B cell (primary cell): Measurements from ENCODE around the gene SBK2. TPM values are rescaled to one million over a fixed set of nuclear protein-coding genes. Genes with fewer than 3 reads are reported as not detected.

Experiments
- ATAC-seq: fragments of 200-7000 bp; cut with Tn5 transposase; one replicate; pipeline ENCODE4 v1.10.0; 2021; ENCODE audit warnings: low read depth, mild to moderate bottlenecking, moderate number of reproducible peaks, moderate library complexity
- CTCF ChIA-PET: fragments of 350-600 bp; sonication (Branson Sonifier 250); formaldehyde crosslinking; loops from one replicate; lab custom pipeline; 2021; ENCODE audit warnings: antibody characterized with exemption, inconsistent platforms; lab: Charles Lee
- POLR2A ChIA-PET: fragments of 350-600 bp; sonication (Branson Sonifier 250); formaldehyde crosslinking; loops from one replicate; lab custom pipeline; 2021; ENCODE audit warnings: antibody characterized with exemption; lab: Charles Lee
- DNase-seq: peaks from one replicate; pipeline ENCODE4 v3.0.0; 2013
- H2AFZ ChIP-seq: 2 replicates; pipeline ENCODE4 v1.6.1; 2012; ENCODE audit warnings: mild to moderate bottlenecking, low read depth, low read length; ENCODE audit not compliant: insufficient read depth, poor library complexity, severe bottlenecking
- H3K27ac ChIP-seq, 2 donors: 1 replicate in 1 of 2; 2 replicates in 1 of 2; pipeline ENCODE4 v1.5.1; 2012 to 2013; ENCODE audit warnings: low read length in 2 of 2, mild to moderate bottlenecking in 2 of 2, moderate library complexity in 1 of 2
- H3K27me3 ChIP-seq, 4 experiments: fragments of 200-600 bp in 1 of 4; sonication (generic) in 1 of 4; replicated peaks in 1 of 4; 1 replicate in 2 of 4; 2 replicates in 2 of 4; pipeline versions ENCODE4 v1.6.1 to v1.7.0; 2013 to 2016; ENCODE audit warnings: low read length in 3 of 4, mild to moderate bottlenecking in 2 of 4, mixed read lengths in 1 of 4, moderate library complexity in 1 of 4; ENCODE audit not compliant: insufficient read depth in 4 of 4, control insufficient read depth in 3 of 4; ENCODE audit errors: control extremely low read depth in 1 of 4
- H3K36me3 ChIP-seq, 2 experiments: replicated peaks in 1 of 2; 1 replicate in 1 of 2; 2 replicates in 1 of 2; pipeline versions ENCODE4 v1.6.1 to v1.7.1; 2013; ENCODE audit warnings: low read length in 1 of 2; ENCODE audit not compliant: insufficient read depth in 2 of 2, control insufficient read depth in 1 of 2; ENCODE audit errors: control extremely low read depth in 1 of 2, extremely low read depth in 1 of 2
- H3K4me1 ChIP-seq, 2 donors: fragments of 200-600 bp in 1 of 2; sonication (generic) in 1 of 2; 1 replicate in 1 of 2; 2 replicates in 1 of 2; pipeline versions ENCODE4 v1.5.1 to v1.6.1; 2013 to 2017; ENCODE audit warnings: low read length in 2 of 2; ENCODE audit not compliant: control insufficient read depth in 2 of 2, insufficient read depth in 2 of 2
- H3K4me2 ChIP-seq: replicated peaks from 2 replicates; pipeline ENCODE3; 2012; ENCODE audit warnings: mild to moderate bottlenecking, low read depth, low read length; ENCODE audit not compliant: poor library complexity, severe bottlenecking
- H3K4me3 ChIP-seq, 5 experiments: fragments of 200-600 bp in 1 of 5; sonication (generic) in 1 of 5; 1 replicate in 3 of 5; 2 replicates in 2 of 5; pipeline versions ENCODE4 v1.5.1 to v1.7.0; 2011 to 2016; ENCODE audit warnings: low read length in 4 of 5, mild to moderate bottlenecking in 4 of 5, low read depth in 2 of 5, control low read depth in 1 of 5, moderate library complexity in 1 of 5; ENCODE audit not compliant: insufficient read depth in 1 of 5; ENCODE audit errors: control extremely low read depth in 1 of 5, extremely low read depth in 1 of 5
- H3K79me2 ChIP-seq: fragments of 200-600 bp; sonication (generic); one replicate; pipeline ENCODE4 v1.6.0; 2016; ENCODE audit warnings: low read length; ENCODE audit not compliant: control insufficient read depth, insufficient read depth
- H3K9ac ChIP-seq: fragments of 200-600 bp; sonication (generic); 2 replicates; pipeline ENCODE4 v1.6.1; 2017; ENCODE audit warnings: mild to moderate bottlenecking, low read length, moderate library complexity
- H3K9me3 ChIP-seq, 3 donors: one replicate each; pipeline versions ENCODE4 v1.6.1 to v1.7.1; 2013; ENCODE audit warnings: low read length in 2 of 3; ENCODE audit not compliant: control insufficient read depth in 2 of 3, insufficient read depth in 1 of 3; ENCODE audit errors: control extremely low read depth in 1 of 3
- H4K20me1 ChIP-seq: 2 replicates; pipeline ENCODE4 v1.6.0; 2012; ENCODE audit warnings: mild to moderate bottlenecking, low read length; ENCODE audit not compliant: insufficient read depth, control insufficient read depth, poor library complexity, severe bottlenecking
- H3K27ac Mint-ChIP-seq: one replicate; pipeline ENCODE4 v1.8.0; 2021; ENCODE audit warnings: mixed read lengths
- H3K27me3 Mint-ChIP-seq: one replicate; pipeline ENCODE4 v1.8.0; 2021; ENCODE audit warnings: mixed read lengths
- H3K4me1 Mint-ChIP-seq: one replicate; pipeline ENCODE4 v1.8.0; 2021; ENCODE audit warnings: mixed read lengths
- H3K4me3 Mint-ChIP-seq: one replicate; pipeline ENCODE4 v1.8.0; 2021; ENCODE audit warnings: mixed read lengths
- H3K9me3 Mint-ChIP-seq: one replicate; pipeline ENCODE4 v1.8.0; 2022; ENCODE audit warnings: mixed read lengths; ENCODE audit not compliant: insufficient read depth
- WGBS: methylation state at CpG from one replicate; pipeline ENCODE4 v1.1.5; 2013; ENCODE audit warnings: missing lambda C conversion rate; ENCODE audit not compliant: insufficient coverage; 5-methylcytosine and 5-hydroxymethylcytosine counted together
- intact Hi-C: fragments of 100-400 bp; cut with micrococcal nuclease; formaldehyde crosslinking; loops from one replicate; pipeline ENCODE4 v1.10.0; 2022
- polyA plus RNA-seq: library from polyadenylated mRNA; depleted of rRNA; stranded (reverse); fragments of >200 nt; gene quantifications from 2 replicates; pipeline ENCODE4 v1.2.3, GENCODE V29; 2012
- total RNA-seq, 2 donors: library from RNA; stranded (reverse); fragments of 120-200 nt in 1 of 2; gene quantifications; 1 replicate in 1 of 2; 2 replicates in 1 of 2; pipeline versions ENCODE4 v1.2.3 to v1.2.4, GENCODE V29; 2013 to 2022
- TF ChIP-seq, protein P1 (sequence below): fragments of 200-600 bp; IDR thresholded peaks from one replicate; pipeline ENCODE4 v1.8.0; 2022; ENCODE audit warnings: antibody characterized with exemption, mild to moderate bottlenecking

Gene SBK2
- total and polyA plus RNA-seq, 2 donors (not counting 1 experiment from before 2014, with no cell fraction given): not detected

DNA sequence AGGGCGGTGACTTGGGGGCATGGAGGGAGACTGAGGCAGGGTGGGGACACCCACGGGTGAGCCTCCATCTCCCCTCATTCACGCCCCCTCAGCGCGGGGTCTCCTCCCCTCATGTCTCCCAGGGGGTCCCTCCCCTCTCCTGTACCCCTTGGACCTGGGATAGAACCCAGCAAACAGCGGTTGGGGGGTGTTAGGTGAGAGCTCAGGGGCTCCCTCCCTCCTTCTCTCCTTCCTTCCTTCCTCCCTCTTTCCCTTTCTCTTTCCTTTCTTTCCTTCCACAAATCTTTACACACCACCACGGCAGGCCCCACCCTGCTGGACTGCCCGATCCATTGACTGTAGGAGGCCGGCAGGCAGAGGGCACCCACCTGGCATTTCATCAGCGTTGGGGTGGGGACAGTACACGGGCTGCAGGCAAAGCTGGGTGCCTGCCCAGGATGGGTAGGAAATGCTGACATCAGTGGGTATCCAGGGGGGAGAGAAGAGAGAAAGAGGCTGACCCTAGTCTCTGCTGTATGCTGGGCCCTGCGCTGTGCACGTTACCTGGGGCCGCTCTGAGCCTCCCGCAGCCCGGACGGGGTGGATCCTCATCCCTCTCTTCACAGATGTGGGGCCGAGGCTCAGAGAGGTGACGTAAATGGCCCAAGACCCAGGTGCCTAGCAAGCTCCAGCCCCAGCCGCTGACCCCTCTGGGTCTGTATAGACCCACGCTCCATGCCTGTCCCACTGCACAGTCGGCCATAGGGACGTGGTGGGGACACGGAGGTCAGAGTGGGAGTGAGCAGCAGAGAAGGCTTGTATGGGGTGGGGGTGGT, 45.2 kb downstream of the SBK2 start:
- Histone ChIP-seq H4K20me1 (no peaks in the 10 kb centered on the region), H3K27me3 (peaks cover 0 to 35% (median 2%) of the 10 kb centered on the region in 4 experiments), H3K9ac (no peak overlapping the region), H3K4me2 (no peak overlapping the region), H3K79me2 (no peaks in the 10 kb centered on the region), H3K36me3 (no peaks in the 10 kb centered on the region), H2AFZ (no peak overlapping the region), H3K4me3 (no peak overlapping the region), H3K27ac (no peak overlapping the region), H3K9me3 (no peaks in the 10 kb centered on the region), H3K4me1 (no peaks in the 10 kb centered on the region)
- Mint-ChIP-seq H3K4me3 (no peak overlapping the region), H3K27ac (no peak overlapping the region), H3K4me1 (no peaks in the 10 kb centered on the region), H3K9me3 (no peaks in the 10 kb centered on the region), H3K27me3 (peaks cover 8% of the 10 kb centered on the region)
- intact Hi-C loops: no loop called here
- ATAC-seq (no peak), DNase-seq (no peak)
- TF ChIP-seq, protein P1, sequence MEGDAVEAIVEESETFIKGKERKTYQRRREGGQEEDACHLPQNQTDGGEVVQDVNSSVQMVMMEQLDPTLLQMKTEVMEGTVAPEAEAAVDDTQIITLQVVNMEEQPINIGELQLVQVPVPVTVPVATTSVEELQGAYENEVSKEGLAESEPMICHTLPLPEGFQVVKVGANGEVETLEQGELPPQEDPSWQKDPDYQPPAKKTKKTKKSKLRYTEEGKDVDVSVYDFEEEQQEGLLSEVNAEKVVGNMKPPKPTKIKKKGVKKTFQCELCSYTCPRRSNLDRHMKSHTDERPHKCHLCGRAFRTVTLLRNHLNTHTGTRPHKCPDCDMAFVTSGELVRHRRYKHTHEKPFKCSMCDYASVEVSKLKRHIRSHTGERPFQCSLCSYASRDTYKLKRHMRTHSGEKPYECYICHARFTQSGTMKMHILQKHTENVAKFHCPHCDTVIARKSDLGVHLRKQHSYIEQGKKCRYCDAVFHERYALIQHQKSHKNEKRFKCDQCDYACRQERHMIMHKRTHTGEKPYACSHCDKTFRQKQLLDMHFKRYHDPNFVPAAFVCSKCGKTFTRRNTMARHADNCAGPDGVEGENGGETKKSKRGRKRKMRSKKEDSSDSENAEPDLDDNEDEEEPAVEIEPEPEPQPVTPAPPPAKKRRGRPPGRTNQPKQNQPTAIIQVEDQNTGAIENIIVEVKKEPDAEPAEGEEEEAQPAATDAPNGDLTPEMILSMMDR: no peak
- ChIA-PET CTCF (interaction anchor here (1.3 to 1.4 kb wide), 2 partner anchors 25 to 141 kb away, joined by 3 to 4 read pairs; no protein-coding TSS in a partner anchor), POLR2A (interaction anchor here (0.6 kb wide), 1 partner anchor 99 kb away, joined by 3 read pairs; no protein-coding TSS in a partner anchor)
- WGBS: 81% methylated on average over 14 of the region's 24 CpGs
